Measurements from ENCODE around the gene WDR53.
"Not testable (repeated sequence)": the region's sequence is repeated elsewhere in the genome, so short reads cannot be mapped to it uniquely, and the experiment has no call there.

Gene WDR53

DNA sequence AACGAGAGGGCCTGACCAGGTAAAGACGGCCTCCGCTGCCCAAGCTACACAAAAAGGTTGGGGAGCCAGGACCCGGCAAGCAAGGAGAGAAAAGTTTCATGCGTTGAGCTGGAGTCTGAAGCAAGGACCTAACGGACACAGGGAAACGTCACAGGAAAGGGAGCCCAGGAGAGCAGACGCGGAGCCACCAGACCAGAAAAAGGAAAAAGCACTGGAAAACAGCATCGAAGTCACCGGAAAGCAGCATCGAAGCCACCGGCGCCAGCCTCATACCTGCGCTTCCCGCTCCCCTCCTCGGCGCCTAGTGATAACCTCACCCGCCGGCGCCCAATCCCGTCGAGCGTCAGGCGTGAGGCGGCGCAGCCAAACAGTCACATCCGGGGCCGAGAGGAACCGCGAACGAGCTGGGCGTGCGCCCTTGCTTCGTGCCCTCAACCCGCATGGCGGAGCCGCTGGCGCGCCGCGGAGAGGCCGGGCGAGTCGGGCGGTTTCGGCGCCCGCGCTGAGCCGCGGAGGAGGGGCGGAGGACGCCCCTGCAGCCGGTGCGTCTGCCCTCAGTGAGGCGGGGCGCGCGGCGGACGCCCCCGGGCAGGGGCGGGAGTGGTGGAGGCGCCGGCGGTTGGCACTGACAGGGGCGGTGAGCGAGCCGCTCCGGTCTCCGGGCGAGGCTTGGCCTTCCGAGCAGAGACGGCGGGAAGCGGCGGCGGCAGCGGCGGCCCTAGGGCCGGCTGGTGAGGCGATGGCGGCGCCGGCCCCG is at the start of gene WDR53, which contains the start of gene FBXO45:
Gene WDR53, minus strand, starts transcription at position 309 of the 757 bp plus-strand sequence. CDS start 7,079 bp downstream, outside the sequence.
Gene FBXO45, plus strand, starts transcription at position 415 of the 757 bp plus-strand sequence. Its CDS starts 325 bp downstream, at position 740.
- FAIRE-seq (no peak), DNase-seq (ENCODE audit: insufficient read length, low spot score) (peak; percentile 95)

DNA sequence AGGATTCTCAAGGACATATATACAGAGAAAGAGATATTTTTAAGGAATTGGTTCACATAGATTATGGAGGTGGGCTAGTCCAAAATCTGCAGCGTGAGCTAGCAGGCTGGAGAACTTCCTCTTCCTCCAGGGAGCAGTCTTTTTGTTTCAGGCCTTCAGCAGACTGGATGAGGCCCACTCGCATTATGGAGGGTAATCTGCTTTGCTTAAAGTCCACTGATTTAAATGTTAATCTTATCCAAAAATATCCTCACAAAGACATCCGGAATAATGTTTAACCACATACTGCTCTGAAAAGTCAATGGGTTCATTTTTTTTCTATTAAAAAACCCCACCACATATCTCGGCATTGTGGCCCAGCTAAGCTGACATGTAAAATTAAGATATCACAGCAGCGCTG is 48.9 kb upstream of the WDR53 start:
- DNase-seq (ENCODE audit: insufficient read length, low spot score) (no peak), FAIRE-seq (no peak)

DNA sequence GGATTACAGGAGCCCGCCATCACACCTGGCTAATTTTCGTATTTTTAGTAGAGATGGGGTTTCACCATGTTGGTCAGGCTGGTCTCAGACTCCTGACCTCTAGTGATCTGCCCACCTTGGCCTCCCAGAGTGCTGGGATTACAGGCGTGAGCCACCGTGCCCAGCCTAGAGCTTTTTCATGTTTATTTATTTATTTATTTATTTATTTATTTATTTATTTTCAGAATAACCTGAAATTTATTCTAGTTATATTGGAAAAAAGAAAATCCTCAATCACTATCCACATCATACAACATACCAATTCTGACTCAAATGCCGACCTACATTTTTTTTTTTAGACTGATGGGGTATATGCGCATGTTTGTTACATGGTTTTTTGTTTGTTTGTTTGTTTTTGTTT is 46.9 kb upstream of the WDR53 start:
- not testable (repeated sequence) for DNase-seq (ENCODE audit: insufficient read length, low spot score); FAIRE-seq

DNA sequence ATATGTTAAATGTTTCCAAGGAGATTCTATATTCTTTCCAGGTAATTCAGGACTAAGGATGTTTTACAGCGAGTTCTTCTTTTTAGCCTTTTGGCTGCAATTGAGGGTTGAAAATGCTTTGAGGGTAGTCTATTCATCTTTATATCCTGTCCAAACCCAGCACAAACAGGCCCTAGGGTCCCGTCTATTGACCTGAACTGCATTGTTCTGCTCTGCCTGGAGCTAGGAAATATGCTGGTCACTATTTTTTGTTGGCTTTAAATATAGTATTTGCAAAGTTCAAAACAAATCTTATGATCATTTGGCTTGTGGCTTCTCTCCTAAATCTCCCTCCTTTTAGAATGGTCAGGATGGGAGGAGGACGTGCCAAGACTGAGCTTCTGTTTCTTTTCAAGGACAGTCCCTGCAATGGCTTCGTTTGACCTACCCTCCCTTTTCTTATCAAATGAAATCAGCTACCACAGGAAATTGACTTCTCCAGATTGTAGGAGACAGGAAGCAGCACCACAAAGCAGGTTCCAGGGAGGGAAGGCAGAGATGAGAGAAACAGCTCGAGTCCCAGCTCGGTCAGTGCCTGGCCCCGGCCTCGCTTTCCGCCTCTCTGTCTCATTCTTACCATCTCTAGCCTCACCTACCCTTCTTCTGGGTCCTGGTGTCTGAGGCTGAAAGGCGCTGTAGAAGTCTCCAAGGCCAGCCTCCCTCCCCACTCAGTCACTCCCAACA is 43.6 kb upstream of the WDR53 start:
- FAIRE-seq (no peak), DNase-seq (ENCODE audit: insufficient read length, low spot score) (no peak)

DNA sequence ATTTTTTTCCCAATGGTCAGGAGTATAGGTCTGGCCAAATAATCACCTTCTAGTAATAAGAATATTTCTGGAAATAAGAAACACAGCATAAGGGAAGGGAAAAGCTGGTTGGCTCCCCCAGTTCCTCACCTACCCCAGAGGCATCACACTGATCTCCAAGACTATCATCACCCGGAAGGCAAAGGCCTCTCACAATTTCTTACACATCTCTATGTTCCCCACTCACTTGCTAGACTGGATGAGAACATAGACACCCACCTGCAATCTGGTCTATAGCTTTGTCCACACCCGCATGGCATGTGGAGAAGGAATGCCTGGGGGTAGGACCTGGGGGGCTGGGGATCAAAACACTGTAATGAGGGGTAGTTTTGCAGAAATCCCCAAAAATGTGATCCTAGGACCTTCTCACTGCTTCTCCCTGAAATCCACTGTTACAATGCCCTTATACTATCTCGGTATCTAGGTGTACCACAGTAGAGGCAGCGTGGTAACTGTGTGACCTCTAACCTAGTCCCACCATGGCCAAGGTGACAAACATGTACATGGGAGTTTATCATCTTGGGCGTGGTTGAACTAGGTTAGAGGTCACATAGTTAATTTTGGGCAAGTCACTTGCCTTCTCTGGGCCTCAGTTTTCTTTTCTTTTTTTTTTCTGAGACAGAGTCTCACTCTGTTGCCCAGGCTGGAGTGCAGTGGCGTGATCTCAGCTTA is 41.6 kb upstream of the WDR53 start:
- no peak for DNase-seq (ENCODE audit: insufficient read length, low spot score)

DNA sequence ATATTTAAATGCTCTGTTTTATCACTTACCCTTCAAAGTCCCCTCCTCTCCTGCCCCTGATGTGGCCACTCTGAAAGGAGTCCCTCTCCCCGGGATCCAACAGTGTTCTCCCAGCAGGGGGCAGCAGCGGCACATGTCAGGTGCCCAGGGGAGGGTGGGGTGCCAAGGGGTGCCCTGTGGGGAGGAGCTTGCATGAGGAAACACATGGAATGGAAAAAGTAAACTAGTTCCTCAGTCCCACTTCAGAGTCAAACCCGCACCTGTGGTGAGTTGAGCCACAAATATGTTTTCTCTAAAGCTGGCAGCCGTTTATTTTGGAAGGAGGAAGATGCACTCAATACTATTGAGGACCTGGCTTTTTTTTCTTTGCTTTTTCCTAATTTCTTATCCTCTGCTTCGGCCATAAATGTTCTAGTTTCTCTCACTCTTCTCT is 41.0 kb upstream of the WDR53 start:
- DNase-seq (ENCODE audit: insufficient read length, low spot score) = peak; percentile 93
- FAIRE-seq = peak; percentile 23

More for the DNA sequence above, 41.6 kb upstream of the WDR53 start:
- FAIRE-seq = no peak

DNA sequence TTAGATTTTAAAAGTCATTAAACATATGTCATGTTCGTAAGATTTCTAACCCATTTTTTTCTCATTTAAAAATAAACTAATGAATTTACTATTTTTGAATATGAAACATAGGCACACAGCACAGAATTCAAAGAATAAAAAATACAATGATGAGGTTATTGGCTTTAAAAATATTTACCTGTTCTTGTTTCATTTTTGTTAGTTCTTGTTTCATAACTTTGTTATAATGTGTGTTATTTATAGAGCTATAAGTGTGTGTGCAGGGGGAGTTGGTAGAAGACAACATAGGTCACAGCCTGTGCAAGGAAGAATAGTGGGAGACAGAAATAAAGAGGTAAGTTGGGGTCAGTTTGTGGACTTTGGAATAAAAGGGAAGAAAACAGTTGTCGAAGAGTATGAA is 40.3 kb upstream of the WDR53 start:
- DNase-seq (ENCODE audit: insufficient read length, low spot score) (no peak), FAIRE-seq (no peak)

DNA sequence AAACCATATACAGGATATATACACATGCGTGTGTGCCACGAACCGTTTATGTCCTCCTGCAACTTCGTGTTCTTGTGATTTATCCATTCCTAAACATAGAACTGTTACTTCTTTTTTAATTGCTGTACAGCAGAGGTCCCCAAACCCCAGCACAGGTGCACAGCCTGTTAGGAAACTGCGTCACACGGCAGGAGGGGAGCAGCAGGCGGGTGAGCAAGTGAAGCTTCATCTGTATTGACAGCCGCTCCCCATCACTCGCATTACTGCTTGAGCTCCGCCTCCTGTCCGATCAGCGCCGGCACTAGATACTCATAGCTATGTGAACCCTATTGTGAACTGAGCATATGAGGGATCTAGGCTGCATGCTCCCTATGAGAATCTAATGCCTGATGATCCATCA is 36.2 kb upstream of the WDR53 start:
- DNase-seq (ENCODE audit: insufficient read length, low spot score) (no peak), FAIRE-seq (no peak)

DNA sequence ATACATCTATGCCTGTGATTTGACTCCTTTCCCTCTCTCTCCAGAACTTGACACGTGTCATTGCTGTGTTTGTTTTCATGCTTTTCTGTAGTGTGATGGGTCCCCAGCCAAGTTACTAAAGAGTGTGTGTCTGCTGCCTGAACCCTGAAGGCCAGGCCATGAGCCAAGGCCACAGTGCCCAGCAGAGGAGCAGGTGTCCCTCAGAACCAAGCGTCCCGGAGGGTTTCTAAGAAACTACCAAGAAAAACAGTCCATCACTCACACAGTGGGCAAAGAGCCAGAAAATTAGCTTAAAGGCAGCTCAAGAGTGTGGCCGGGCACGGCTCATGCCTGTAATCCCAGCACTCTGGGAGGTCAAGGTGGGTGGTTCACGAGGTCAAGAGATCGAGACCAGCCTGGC is 35.3 kb upstream of the WDR53 start:
- no peak for DNase-seq (ENCODE audit: insufficient read length, low spot score)
- FAIRE-seq = no peak

DNA sequence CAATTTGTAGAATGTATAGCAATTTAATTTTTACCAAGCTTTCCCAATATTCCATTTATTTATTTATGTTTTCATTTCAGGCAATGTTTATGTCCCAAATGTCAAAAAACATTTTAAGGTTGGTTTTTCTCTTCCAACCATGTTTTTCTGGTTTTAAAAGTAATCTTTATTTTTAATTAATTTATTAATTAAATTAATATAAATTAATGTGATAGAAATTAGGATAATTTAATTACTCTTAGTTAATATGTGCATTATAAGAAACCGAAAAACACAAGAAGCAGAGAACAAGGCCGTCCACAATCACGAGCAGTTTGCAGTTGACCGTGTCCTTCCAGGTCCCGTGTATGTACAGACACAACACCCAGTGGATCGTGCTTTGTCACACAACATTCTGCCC is 34.3 kb upstream of the WDR53 start:
- FAIRE-seq (no peak), DNase-seq (ENCODE audit: insufficient read length, low spot score) (no peak)

DNA sequence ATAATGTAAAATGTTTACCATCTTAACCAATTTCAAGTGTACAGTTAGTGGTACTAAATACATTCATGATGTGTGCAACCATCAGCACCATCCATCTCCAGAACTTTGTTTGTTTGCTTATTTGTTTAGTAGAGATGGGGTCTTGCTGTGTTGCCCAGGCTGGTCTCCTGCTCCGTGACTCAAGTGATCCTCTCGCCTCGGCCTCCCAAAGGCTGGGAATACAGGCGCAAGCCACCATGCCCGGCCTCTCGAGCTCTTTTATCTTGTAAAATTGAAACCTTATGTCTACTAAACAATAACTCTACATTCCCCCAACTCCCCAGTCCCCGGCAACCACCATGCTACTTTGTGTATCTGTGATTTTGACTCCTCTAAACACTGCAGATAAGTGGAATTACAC is 32.0 kb upstream of the WDR53 start:
- FAIRE-seq = no peak
- no peak for DNase-seq (ENCODE audit: insufficient read length, low spot score)

DNA sequence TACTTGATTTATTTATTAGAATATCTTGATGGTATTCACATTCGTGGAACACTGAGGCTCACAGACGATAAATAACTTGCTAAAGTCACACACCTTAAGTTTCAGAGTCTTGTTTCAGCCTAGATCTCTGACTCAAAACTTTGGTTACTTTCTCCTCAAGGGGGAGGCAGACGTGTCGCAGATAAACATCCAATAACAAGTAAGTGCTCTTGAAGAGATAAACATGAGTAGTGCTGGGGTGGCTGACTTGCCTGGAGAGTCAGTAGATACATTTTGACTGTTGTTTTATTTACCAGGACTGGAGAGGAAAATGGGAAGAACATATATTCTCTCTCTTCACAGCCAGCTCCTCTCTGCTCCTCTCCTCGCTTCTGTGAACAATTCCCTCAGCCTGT is 31.4 kb upstream of the WDR53 start:
- FAIRE-seq = no peak

DNA sequence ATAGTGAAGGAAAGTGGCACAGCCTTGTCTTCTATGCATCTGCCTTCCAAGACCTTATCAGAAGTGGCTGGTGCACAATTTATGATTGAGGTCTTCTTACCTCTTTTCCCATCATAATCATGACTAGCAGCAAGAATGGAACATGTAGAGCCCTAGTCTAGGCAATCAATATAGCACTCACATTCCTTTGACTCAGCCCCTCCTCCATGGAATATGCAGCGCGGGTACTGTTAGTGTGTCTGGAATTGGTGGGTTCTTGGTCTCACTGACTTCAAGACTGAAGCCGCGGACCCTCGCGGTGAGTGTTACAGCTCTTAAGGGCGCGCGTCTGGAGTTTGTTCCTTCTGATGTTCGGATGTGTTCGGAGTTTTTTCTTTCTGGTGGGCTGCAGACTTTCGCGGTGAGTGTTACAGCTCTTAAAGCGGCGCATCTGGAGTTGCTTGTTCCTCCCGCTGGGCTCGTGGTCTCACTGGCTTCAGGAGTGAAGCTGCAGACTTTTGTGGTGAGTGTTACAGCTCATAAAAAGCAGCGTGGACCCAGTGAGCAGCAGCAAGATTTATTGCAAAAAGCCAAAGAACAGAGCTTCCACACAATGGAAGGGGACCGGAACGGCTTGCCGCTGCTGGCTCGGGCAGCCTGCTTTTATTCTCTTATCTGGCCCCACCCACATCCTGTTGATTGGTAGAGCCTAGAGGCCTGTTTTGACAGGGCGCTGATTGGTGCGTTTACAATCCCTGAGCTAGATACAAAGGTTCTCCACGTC is 29.8 kb upstream of the WDR53 start:
- FAIRE-seq; DNase-seq (ENCODE audit: insufficient read length, low spot score): not testable (repeated sequence)

More for the DNA sequence above, 31.4 kb upstream of the WDR53 start:
- DNase-seq (ENCODE audit: insufficient read length, low spot score) = no peak

DNA sequence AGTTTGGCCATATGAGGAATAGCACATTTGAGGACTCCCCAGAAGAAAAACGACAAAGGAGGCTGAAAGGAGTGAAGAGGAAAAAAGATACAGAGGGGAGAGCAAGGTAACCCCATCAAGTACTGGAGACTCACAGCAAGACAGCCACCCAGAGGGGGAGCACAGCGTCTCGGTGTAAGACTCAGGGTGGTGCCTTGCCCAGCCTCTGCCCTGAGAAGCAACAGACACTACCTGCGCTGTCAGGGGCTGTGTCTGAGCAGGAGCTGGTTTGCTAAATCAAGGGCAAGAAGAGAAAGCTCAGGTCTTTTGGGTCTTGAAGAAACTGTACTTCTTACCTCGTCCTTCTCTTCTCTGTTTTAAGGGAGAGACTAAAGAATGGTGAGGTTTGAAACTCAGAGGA is 28.0 kb upstream of the WDR53 start:
- no peak for FAIRE-seq
- DNase-seq (ENCODE audit: insufficient read length, low spot score) = peak; percentile 31

DNA sequence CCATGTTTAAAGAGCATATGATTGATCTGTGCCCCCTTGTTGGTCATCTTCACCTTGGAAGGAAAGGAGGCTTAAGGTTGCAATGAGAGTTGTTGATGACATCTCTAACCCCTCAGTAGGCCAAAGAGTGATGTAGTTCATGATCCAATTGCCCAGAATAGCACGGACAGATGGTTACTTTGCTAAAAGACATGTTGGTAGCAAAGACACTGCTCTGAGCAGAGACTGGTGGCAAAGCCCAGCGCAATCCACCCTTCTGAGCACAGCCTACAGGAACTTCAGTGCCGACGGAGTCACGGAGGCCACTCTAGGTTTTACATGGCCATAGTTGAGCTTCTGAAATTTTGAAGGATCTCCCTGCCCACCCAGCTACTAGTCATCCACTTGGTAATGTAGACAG is 21.9 kb upstream of the WDR53 start:
- DNase-seq (ENCODE audit: insufficient read length, low spot score) (no peak), FAIRE-seq (no peak)

DNA sequence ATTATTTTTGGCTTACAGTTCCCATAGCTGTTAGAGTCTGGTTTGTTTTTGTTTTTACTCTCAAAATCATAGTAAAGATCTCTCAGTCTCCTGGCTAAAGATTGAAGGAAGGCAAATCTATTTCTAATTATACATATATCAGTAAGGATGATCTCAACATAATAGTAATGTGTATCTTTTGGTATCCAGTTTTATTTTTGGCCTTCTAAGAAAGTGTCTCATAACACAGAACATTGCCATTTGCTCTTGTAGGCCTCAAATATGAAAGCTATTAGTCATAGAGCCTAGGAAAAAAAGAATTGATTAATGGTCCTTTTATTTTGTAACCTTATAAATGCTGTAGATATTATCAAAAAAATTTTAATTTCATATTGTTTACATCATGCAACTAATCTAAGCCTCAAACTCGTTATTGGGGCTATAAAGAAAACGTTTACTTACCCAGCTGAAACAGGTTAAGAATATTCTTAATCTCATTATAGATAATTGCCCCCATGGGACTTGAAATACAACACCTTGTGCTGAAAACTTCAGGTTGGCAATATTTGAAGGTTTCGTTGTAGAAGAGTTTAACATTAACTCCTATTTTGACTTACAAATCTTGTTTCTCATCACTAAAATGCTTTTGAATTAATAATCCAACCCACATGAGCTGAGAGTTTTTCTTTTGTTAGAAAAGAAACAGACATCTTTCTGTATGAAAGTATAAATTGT is 16.8 kb upstream of the WDR53 start:
- DNase-seq (ENCODE audit: insufficient read length, low spot score) = no peak
- no peak for FAIRE-seq

DNA sequence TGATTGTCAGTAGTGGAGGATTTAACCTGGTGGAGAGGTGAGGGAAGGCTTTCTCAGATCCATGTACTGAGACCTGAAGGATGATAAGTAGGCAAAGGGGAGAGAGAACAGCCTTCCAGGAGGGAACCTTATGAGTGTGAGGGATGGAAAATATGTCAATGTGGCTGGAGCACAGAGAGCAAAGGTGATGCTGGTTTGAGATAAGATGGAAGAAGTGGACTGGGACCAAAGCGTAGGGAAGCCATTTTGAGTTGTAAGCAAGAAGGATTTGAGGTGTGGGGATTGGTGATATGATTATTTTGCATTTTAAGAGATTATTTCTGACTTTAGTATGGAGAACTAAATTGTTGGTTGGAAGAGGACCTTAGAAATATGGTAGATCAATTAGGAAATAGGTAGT is 4.0 kb upstream of the WDR53 start:
- FAIRE-seq (no peak), DNase-seq (ENCODE audit: insufficient read length, low spot score) (no peak)

DNA sequence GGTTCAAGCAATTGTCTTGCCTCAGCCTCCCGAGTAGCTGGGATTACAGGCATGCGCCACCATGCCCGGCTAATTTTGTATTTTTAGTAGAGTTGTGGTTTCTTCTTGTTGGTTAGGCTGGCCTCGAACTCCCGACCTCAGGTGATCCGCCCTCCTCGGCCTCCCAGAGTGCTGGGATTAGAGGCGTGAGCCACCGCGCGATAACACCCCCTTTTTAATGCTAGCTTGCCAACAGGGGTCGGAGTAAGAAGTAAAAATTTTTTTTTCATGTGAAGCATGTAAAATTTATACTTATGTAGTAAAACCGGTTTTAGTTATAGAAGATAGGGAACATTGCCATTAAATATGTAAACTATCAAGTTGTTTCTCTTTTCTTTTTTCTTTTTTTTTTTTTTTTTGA is 2.0 kb upstream of the WDR53 start:
- not testable (repeated sequence) for DNase-seq (ENCODE audit: insufficient read length, low spot score); FAIRE-seq

DNA sequence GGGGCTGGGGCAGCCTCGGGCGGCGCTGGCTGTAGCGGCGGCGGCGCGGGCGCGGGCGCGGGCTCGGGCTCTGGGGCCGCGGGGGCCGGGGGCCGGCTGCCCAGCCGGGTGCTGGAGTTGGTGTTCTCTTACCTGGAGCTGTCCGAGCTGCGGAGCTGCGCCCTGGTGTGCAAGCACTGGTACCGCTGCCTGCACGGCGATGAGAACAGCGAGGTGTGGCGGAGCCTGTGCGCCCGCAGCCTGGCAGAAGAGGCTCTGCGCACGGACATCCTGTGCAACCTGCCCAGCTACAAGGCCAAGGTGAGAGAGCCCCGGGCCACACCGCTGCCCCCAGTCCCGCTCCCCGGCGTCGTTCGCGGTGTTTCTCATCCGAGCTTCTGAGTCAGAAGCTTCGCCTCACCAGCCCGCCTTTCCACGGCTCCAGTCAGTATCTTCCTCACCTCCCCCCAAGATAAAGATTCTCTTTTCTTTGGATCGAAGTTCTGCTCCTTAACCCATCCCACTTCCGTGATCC is 706 bp upstream of the WDR53 start:
- DNase-seq (ENCODE audit: insufficient read length, low spot score) (peak; percentile 28), FAIRE-seq (no peak)
